Astrocyte (in vitro differentiated cells and primary cell): ENCODE data around the gene GLB1L2.

Experiments
- EZH2 ChIP-seq: IDR thresholded peaks from 2 replicates; pipeline ENCODE4 v1.6.1; 2012; ENCODE audit warnings: mild to moderate bottlenecking, low read length, inconsistent platforms; ENCODE audit not compliant: insufficient read depth
- TF ChIP-seq, protein P1 (sequence below): IDR thresholded peaks from 2 replicates; pipeline ENCODE4 v1.5.1; 2011; ENCODE audit warnings: low read depth, mild to moderate bottlenecking, inconsistent platforms, low read length, moderate library complexity; ENCODE audit not compliant: insufficient read depth

DNA sequence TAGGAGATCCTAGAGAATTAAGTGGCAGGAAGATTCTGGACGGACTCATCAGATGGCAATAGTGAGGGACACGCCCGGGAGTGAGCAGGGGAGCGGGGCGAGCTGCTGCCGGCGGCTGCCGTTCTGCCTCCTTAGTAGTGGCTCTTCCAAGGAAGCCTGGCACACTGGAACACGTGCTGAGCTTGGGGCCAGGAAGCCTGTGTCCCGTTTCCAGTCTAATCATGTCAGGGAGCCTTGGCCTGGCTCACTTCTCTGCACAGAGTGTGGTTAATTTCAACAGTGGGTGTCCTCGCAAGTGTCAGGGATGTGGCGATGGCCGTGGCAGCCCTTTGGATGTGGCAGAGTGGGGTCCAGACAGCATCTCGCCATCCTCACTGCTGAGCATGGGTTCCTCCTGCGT, 39.1 kb upstream of the GLB1L2 start:
- no peak for TF ChIP-seq EZH2
- TF ChIP-seq, protein P1, sequence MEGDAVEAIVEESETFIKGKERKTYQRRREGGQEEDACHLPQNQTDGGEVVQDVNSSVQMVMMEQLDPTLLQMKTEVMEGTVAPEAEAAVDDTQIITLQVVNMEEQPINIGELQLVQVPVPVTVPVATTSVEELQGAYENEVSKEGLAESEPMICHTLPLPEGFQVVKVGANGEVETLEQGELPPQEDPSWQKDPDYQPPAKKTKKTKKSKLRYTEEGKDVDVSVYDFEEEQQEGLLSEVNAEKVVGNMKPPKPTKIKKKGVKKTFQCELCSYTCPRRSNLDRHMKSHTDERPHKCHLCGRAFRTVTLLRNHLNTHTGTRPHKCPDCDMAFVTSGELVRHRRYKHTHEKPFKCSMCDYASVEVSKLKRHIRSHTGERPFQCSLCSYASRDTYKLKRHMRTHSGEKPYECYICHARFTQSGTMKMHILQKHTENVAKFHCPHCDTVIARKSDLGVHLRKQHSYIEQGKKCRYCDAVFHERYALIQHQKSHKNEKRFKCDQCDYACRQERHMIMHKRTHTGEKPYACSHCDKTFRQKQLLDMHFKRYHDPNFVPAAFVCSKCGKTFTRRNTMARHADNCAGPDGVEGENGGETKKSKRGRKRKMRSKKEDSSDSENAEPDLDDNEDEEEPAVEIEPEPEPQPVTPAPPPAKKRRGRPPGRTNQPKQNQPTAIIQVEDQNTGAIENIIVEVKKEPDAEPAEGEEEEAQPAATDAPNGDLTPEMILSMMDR, result no peak
